ENCODE measurements around the gene GOLGA1.
"Not testable (repeated sequence)": the region's sequence is repeated elsewhere in the genome, so short reads cannot be mapped to it uniquely, and the experiment has no call there.

The GOLGA1 gene

DNA sequence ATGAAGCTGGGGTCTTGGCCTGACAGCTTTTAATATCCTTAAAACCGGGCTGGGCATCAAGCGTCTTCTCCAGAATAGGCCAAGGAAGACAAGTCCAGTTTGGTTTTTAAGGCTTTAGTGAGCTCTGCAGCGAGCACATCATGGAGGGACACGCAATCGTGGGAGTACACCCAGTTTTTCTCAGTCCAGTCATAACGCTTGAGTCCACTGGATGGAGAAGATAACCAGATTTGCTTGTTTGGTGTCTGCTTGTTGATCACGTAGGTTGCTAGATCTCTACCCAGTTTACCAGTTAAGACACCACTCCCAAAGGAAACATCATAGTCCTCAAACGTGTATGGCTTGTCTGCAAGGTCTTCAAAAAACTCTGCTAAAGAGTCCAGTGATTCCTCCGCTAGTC lies 27.4 kb upstream of the GOLGA1 start:
- no peak for DNase-seq (ENCODE audit: low read depth in 1 of 2, low spot score in 1 of 2)
- no peak for TF ChIP-seq GABPA (IDR thresholded peaks at IDR 0.05; ENCODE audit: low read depth)
- no peak for TF ChIP-seq POLR2AphosphoS5 (IDR thresholded peaks at IDR 0.05; ENCODE audit: low read depth)
- TF ChIP-seq, protein P1, sequence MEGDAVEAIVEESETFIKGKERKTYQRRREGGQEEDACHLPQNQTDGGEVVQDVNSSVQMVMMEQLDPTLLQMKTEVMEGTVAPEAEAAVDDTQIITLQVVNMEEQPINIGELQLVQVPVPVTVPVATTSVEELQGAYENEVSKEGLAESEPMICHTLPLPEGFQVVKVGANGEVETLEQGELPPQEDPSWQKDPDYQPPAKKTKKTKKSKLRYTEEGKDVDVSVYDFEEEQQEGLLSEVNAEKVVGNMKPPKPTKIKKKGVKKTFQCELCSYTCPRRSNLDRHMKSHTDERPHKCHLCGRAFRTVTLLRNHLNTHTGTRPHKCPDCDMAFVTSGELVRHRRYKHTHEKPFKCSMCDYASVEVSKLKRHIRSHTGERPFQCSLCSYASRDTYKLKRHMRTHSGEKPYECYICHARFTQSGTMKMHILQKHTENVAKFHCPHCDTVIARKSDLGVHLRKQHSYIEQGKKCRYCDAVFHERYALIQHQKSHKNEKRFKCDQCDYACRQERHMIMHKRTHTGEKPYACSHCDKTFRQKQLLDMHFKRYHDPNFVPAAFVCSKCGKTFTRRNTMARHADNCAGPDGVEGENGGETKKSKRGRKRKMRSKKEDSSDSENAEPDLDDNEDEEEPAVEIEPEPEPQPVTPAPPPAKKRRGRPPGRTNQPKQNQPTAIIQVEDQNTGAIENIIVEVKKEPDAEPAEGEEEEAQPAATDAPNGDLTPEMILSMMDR (IDR thresholded peaks at IDR 0.05; ENCODE audit: insufficient read depth, low read length), result no peak
- TF ChIP-seq, protein P2, sequence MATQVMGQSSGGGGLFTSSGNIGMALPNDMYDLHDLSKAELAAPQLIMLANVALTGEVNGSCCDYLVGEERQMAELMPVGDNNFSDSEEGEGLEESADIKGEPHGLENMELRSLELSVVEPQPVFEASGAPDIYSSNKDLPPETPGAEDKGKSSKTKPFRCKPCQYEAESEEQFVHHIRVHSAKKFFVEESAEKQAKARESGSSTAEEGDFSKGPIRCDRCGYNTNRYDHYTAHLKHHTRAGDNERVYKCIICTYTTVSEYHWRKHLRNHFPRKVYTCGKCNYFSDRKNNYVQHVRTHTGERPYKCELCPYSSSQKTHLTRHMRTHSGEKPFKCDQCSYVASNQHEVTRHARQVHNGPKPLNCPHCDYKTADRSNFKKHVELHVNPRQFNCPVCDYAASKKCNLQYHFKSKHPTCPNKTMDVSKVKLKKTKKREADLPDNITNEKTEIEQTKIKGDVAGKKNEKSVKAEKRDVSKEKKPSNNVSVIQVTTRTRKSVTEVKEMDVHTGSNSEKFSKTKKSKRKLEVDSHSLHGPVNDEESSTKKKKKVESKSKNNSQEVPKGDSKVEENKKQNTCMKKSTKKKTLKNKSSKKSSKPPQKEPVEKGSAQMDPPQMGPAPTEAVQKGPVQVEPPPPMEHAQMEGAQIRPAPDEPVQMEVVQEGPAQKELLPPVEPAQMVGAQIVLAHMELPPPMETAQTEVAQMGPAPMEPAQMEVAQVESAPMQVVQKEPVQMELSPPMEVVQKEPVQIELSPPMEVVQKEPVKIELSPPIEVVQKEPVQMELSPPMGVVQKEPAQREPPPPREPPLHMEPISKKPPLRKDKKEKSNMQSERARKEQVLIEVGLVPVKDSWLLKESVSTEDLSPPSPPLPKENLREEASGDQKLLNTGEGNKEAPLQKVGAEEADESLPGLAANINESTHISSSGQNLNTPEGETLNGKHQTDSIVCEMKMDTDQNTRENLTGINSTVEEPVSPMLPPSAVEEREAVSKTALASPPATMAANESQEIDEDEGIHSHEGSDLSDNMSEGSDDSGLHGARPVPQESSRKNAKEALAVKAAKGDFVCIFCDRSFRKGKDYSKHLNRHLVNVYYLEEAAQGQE (IDR thresholded peaks at IDR 0.05; ENCODE audit: insufficient replicate concordance, low read depth), result no peak
- TF ChIP-seq SPI1 (IDR thresholded peaks at IDR 0.05; ENCODE audit: borderline replicate concordance, low read depth), result no peak
- H3K27me3 ChIP-seq (ENCODE audit: insufficient read depth, poor library complexity, severe bottlenecking), result no peaks in the 10 kb centered on the region
- H3K4me3 ChIP-seq (replicated peaks; ENCODE audit: insufficient read depth, low read length), result no peak overlapping the region
- H3K27ac ChIP-seq (replicated peaks), result no peak overlapping the region

DNA sequence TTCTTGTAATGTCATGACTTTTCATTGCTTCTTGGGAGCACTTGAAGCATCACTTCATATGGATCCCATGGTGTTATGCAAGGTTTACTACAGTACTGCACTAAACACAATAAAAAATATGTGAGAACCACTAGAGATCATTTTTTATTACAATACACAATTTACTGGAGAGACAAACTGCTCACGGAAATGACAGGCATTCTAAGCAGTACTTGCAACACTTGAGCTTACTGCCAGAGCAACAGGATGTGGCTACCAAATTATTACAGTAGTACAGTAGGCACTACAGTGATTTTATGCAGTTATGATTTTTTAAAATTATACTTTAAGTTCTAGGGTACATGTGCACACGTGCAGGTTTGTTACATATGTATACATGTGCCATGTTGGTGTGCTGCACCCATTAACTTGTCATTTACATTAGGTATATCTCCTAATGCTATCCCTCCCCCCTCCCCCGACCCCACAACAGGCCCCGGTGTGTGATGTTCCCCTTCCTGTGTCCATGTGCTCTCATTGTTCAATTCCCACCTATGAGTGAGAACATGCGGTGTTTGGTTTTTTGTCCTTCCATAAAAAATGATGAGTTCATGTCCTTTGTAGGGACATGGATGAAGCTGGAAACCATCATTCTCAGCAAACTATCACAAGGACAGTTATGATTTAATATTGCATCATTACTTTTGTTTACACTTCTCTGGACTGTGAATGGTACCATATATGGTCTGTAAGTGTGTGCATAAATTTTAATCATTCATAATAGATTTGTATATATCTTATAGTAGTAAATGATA lies 25.1 kb upstream of the GOLGA1 start:
- not testable (repeated sequence) for H3K4me3 ChIP-seq (replicated peaks; ENCODE audit: insufficient read depth, low read length); H3K27ac ChIP-seq (replicated peaks); H3K27me3 ChIP-seq (ENCODE audit: insufficient read depth, poor library complexity, severe bottlenecking)
- peak in 1 of 2 experiments; percentile 7 for DNase-seq (ENCODE audit: low read depth in 1 of 2, low spot score in 1 of 2)

DNA sequence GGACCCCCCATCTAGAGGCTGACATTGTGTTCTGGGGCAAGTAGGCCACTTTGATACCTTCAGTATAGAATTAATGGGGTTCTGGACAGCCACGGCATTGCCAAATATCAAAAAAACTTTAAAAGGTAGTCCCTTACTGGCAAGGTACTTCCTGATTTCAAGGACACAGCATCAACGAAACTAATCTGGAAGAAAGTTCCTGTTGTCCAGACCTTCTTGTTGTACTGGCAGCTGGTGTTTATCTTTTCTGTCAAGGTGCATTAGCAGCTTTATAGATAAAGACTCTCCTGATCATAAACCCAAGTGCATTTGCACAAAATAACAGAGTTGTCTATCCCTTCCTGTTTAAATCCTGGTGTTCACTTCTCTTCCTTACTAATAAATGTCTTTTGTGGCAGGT lies 23.7 kb upstream of the GOLGA1 start:
- Histone ChIP-seq H3K27ac (replicated peaks) (no peak overlapping the region), H3K27me3 (ENCODE audit: insufficient read depth, poor library complexity, severe bottlenecking) (no peaks in the 10 kb centered on the region), H3K4me3 (replicated peaks; ENCODE audit: insufficient read depth, low read length) (no peak overlapping the region)
- peak in 1 of 2 experiments; percentile 12 for DNase-seq (ENCODE audit: low read depth in 1 of 2, low spot score in 1 of 2)
- no peak for TF ChIP-seq POLR2AphosphoS5 (IDR thresholded peaks at IDR 0.05; ENCODE audit: low read depth)
- TF ChIP-seq, protein P2 (IDR thresholded peaks at IDR 0.05; ENCODE audit: insufficient replicate concordance, low read depth), result no peak
- no peak for TF ChIP-seq SPI1 (IDR thresholded peaks at IDR 0.05; ENCODE audit: borderline replicate concordance, low read depth)
- TF ChIP-seq, protein P1 (IDR thresholded peaks at IDR 0.05; ENCODE audit: insufficient read depth, low read length), result no peak
- no peak for TF ChIP-seq GABPA (IDR thresholded peaks at IDR 0.05; ENCODE audit: low read depth)

DNA sequence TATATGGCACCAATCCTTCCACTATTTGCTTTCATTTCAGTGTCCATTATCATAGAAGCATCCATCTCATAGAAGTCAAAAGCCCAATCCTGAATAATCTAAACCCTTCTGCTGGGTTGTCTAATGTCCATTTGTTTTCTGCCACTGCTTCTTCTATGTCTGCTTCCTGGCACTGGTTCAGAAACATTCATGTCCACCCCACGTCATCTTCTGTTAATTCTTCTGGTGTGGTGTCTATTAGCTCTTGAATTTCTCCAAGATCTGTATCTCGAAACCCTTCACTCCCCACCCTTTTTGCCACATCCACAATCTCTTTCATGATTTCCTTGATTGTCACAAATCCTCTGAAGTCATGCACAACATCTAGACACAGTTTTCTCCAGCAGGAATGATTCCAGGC lies 23.2 kb upstream of the GOLGA1 start:
- TF ChIP-seq POLR2AphosphoS5 (IDR thresholded peaks at IDR 0.05; ENCODE audit: low read depth) (no peak), GABPA (IDR thresholded peaks at IDR 0.05; ENCODE audit: low read depth) (no peak), SPI1 (IDR thresholded peaks at IDR 0.05; ENCODE audit: borderline replicate concordance, low read depth) (no peak)
- TF ChIP-seq, protein P1 (IDR thresholded peaks at IDR 0.05; ENCODE audit: insufficient read depth, low read length), result no peak
- TF ChIP-seq, protein P2 (IDR thresholded peaks at IDR 0.05; ENCODE audit: insufficient replicate concordance, low read depth), result no peak
- H3K4me3 ChIP-seq (replicated peaks; ENCODE audit: insufficient read depth, low read length), result no peak overlapping the region
- no peaks in the 10 kb centered on the region for H3K27me3 ChIP-seq (ENCODE audit: insufficient read depth, poor library complexity, severe bottlenecking)
- DNase-seq (ENCODE audit: low read depth in 1 of 2, low spot score in 1 of 2), result no peak
- no peak overlapping the region for H3K27ac ChIP-seq (replicated peaks)

All from HL-60 (cell line).